Activated T-helper 9 cell treated with anti-CD3 and anti-CD28 coated beads, Interleukin-2, amount 50 U/mL, for 16 hours (primary cell): ENCODE data around the gene CFAP61.
"Not testable (repeated sequence)": the region's sequence is repeated elsewhere in the genome, so short reads cannot be mapped to it uniquely, and the experiment has no call there.

ENCODE experiments used
- DNase-seq: peaks from one replicate; pipeline ENCODE4 v3.0.0-alpha.2; 2020; ENCODE audit warnings: low read depth

The CFAP61 gene

GRCh38 chr20:20235681-20236080 is 183.3 kb downstream of the CFAP61 start:
- no peak for DNase-seq

GRCh38 chr20:20237093-20237959 is 185.0 kb downstream of the CFAP61 start:
- DNase-seq: no peak

- no peak for DNase-seq
Measured at GRCh38 chr20:20241976-20242375, 189.6 kb downstream of the CFAP61 start.

GRCh38 chr20:20244384-20244783 is 192.1 kb downstream of the CFAP61 start:
- DNase-seq: not testable (repeated sequence)

GRCh38 chr20:20246996-20247633 is 194.8 kb downstream of the CFAP61 start:
- DNase-seq: no peak

DNA sequence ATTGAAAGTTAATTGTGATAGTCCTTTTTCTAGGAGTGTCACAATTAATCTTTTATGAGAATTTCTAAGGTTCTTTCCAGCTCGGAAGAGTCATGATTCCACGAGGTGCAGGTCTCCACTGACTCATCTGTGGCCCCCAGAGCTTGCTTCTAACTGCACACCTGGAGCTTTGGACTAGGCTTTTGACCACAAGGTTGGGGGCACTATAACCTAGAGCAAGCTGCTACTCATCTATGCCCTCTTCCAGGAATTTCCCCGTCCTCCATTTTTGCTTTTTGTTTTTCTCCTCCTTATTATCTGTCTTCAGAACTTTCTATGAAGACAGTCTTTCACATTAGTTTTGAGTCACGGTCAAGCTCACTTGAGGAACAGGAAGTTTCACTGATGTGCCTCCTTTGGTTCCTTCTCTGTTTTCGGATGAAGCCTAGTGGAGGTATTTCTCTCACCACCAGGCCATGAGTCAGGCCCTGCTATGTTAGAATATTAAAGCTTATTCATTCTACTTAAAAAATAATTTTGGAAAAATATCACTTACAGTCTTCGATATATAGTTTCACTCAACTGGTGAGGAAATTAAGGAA is 196.4 kb downstream of the CFAP61 start:
- DNase-seq: no peak

GRCh38 chr20:20251317-20251716 is 199.0 kb downstream of the CFAP61 start:
- DNase-seq: no peak

GRCh38 chr20:20251836-20252235 is 199.5 kb downstream of the CFAP61 start:
- no peak for DNase-seq

GRCh38 chr20:20253039-20253743 is 200.9 kb downstream of the CFAP61 start:
- no peak for DNase-seq

GRCh38 chr20:20253744-20254330 is 201.5 kb downstream of the CFAP61 start:
- no peak for DNase-seq

GRCh38 chr20:20255099-20255498 is 202.8 kb downstream of the CFAP61 start:
- DNase-seq: no peak

- DNase-seq: no peak
Measured at GRCh38 chr20:20259533-20259932, 207.2 kb downstream of the CFAP61 start.

- no peak for DNase-seq
Measured at GRCh38 chr20:20261159-20261558, 208.8 kb downstream of the CFAP61 start.

DNA sequence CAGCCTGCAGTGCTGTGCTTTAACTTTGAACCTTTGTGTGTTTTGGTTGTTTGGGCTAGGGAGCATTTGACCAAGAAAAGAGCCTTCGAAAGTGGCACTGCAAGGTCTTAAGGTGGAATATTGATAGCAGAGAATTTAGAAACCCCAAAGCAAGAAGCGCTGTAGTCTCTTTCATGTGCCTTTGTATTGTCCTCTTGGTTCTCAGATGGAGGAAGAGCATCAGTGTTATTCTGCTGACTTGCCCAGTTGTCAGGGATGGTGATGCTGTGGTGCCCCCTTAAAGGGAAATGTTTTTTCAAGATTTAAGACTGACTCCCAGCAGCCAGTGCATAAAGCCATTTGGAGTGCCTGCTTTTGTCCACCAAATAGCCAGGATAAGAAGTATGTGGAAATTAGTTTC is 212.9 kb downstream of the CFAP61 start:
- no peak for DNase-seq

DNA sequence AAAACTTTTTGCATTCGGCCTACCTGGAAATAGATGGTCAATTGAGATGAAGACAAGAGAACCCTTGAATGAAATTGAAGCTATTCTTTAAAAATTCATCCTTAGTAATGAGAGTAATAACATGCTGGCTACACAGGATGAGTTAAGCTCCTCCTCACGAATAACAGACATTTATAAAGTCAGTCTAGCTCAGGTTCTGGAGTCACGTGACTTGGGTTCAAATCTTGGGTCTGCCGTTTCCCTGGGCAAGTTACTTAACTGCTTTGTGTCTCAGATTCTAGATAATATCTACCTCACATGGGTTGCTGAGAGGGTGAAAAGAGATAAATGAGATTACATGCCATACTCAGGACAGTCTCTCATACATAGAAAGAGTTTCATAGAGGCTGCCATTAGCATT is 214.2 kb downstream of the CFAP61 start:
- no peak for DNase-seq

GRCh38 chr20:20267685-20268370 is 215.5 kb downstream of the CFAP61 start:
- DNase-seq: no peak

DNA sequence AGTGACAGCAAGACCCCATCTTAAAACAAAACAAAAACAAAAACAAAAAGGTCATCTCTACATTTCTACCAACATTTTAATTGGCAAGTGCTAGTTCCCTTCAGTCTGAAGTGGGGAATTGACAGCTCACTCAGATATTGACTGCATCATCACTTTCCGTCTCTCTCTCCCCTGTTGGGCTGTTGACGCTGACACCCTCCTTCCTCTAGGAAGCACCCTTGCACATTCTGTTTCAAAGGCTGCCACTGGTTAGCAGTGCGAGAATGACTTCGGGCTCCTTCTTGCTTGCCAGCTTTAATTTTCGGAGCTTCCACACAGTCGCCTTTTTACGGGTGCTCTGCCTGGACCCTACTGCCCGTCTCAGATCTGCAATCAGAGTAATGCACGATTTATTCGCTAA is 218.9 kb downstream of the CFAP61 start:
- DNase-seq: no peak

DNA sequence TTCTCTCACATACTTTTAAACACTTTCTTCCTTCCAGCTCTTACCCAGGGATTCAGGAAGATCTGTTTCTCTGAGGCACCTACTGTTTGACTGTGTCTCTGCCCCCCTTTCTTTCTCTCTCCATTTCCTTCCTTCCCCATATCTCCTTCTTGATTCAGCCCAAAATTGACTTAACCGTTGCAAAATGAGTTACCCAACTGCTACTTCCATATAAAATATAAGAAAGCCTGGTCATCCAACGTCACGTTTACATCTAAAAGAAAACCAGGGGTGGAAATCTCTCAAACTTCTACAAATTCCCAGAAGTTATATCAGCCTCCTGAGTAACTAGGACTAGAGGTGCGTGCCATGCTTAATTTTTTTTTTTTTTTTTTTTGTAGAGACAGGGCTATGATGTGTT is 220.4 kb downstream of the CFAP61 start:
- DNase-seq: no peak

DNA sequence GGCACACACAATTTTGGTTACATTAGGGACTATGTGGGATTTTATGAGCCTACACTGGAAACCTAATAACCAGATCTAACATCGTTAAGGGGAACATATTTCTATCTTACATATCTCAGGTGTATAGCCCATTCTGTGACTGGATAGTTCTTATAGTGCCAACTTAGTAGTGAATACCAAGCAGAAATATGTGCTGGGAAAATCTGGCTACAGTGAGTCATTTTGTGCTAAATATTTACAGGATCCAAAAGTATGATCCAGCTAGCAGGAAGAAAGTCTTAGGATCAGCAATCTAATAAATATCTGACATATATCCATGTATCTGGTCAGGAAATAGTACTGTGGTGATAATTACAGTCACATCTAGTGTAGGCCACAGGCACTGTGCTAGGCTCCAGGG is 221.0 kb downstream of the CFAP61 start:
- no peak for DNase-seq

GRCh38 chr20:20274821-20275220 is 222.5 kb downstream of the CFAP61 start:
- DNase-seq: no peak

- DNase-seq: no peak
Measured at GRCh38 chr20:20275636-20276035, 223.3 kb downstream of the CFAP61 start.
